ENCODE measurements around the gene FAM228A.

FAM228A gene

GRCh38 chr2:24237313-24237712 is 62.5 kb downstream of the FAM228A start:
- intact Hi-C loops (cut with DNase I; ENCODE audit: low total_unique reads) = no loop called here
- DNase-seq = no peak
- TF ChIP-seq, protein P1, sequence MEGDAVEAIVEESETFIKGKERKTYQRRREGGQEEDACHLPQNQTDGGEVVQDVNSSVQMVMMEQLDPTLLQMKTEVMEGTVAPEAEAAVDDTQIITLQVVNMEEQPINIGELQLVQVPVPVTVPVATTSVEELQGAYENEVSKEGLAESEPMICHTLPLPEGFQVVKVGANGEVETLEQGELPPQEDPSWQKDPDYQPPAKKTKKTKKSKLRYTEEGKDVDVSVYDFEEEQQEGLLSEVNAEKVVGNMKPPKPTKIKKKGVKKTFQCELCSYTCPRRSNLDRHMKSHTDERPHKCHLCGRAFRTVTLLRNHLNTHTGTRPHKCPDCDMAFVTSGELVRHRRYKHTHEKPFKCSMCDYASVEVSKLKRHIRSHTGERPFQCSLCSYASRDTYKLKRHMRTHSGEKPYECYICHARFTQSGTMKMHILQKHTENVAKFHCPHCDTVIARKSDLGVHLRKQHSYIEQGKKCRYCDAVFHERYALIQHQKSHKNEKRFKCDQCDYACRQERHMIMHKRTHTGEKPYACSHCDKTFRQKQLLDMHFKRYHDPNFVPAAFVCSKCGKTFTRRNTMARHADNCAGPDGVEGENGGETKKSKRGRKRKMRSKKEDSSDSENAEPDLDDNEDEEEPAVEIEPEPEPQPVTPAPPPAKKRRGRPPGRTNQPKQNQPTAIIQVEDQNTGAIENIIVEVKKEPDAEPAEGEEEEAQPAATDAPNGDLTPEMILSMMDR (IDR thresholded peaks at IDR 0.05) = no peak

GRCh38 chr2:24238158-24238557 is 63.3 kb downstream of the FAM228A start:
- TF ChIP-seq, protein P1 (IDR thresholded peaks at IDR 0.05) = no peak
- Histone ChIP-seq H3K4me1 (no peaks in the 10 kb centered on the region), H3K36me3 (peaks cover 5 to 27% (median 19%) of the 10 kb centered on the region in 3 donors), H3K27me3 (no peaks in the 10 kb centered on the region), H3K9me3 (no peaks in the 10 kb centered on the region), H3K27ac (no peak overlapping the region), H3K4me3 (no peak overlapping the region)
- DNase-seq = no peak
- intact Hi-C loops (cut with DNase I; ENCODE audit: low total_unique reads) = no loop called here

More at GRCh38 chr2:24237313-24237712, 62.5 kb downstream of the FAM228A start:
- H3K27ac ChIP-seq = no peak overlapping the region
- H3K4me1 ChIP-seq = no peaks in the 10 kb centered on the region
- H3K9me3 ChIP-seq = no peaks in the 10 kb centered on the region
- H3K4me3 ChIP-seq = no peak overlapping the region
- H3K27me3 ChIP-seq = no peaks in the 10 kb centered on the region
- H3K36me3 ChIP-seq = peaks cover 0 to 21% (median 19%) of the 10 kb centered on the region in 3 donors

- H3K4me1 ChIP-seq = no peaks in the 10 kb centered on the region
- H3K4me3 ChIP-seq = no peak overlapping the region
- no peaks in the 10 kb centered on the region for H3K27me3 ChIP-seq
- TF ChIP-seq, protein P1 (IDR thresholded peaks at IDR 0.05) = no peak
- H3K36me3 ChIP-seq = peaks cover 13 to 37% (median 25%) of the 10 kb centered on the region in 3 donors
- DNase-seq = no peak
- H3K27ac ChIP-seq = no peak overlapping the region
- H3K9me3 ChIP-seq = no peaks in the 10 kb centered on the region
- intact Hi-C loops (cut with DNase I; ENCODE audit: low total_unique reads) = no loop called here
Observed at GRCh38 chr2:24239553-24239952, 64.7 kb downstream of the FAM228A start.

Measured in tibial artery (tissue), 4 donors.